B cell (primary cell): ENCODE measurements around the gene KRTAP2-3. TPM values are rescaled to one million over a fixed set of nuclear protein-coding genes. Genes with fewer than 3 reads are reported as not detected.
"Not testable (repeated sequence)": the region's sequence is repeated elsewhere in the genome, so short reads cannot be mapped to it uniquely, and the experiment has no call there.

ENCODE experiments used
- ATAC-seq: fragments of 200-7000 bp; cut with Tn5 transposase; one replicate; pipeline ENCODE4 v1.10.0; 2021; ENCODE audit warnings: low read depth, mild to moderate bottlenecking, moderate number of reproducible peaks, moderate library complexity
- CTCF ChIA-PET: fragments of 350-600 bp; sonication (Branson Sonifier 250); formaldehyde crosslinking; loops from one replicate; lab custom pipeline; 2021; ENCODE audit warnings: antibody characterized with exemption, inconsistent platforms; lab: Charles Lee
- POLR2A ChIA-PET: fragments of 350-600 bp; sonication (Branson Sonifier 250); formaldehyde crosslinking; loops from one replicate; lab custom pipeline; 2021; ENCODE audit warnings: antibody characterized with exemption; lab: Charles Lee
- DNase-seq: peaks from one replicate; pipeline ENCODE4 v3.0.0; 2013
- H2AFZ ChIP-seq: 2 replicates; pipeline ENCODE4 v1.6.1; 2012; ENCODE audit warnings: mild to moderate bottlenecking, low read depth, low read length; ENCODE audit not compliant: insufficient read depth, poor library complexity, severe bottlenecking
- H3K27ac ChIP-seq, 2 donors: 1 replicate in 1 of 2; 2 replicates in 1 of 2; pipeline ENCODE4 v1.5.1; 2012 to 2013; ENCODE audit warnings: low read length in 2 of 2, mild to moderate bottlenecking in 2 of 2, moderate library complexity in 1 of 2
- H3K27me3 ChIP-seq, 4 experiments: fragments of 200-600 bp in 1 of 4; sonication (generic) in 1 of 4; replicated peaks in 1 of 4; 1 replicate in 2 of 4; 2 replicates in 2 of 4; pipeline versions ENCODE4 v1.6.1 to v1.7.0; 2013 to 2016; ENCODE audit warnings: low read length in 3 of 4, mild to moderate bottlenecking in 2 of 4, mixed read lengths in 1 of 4, moderate library complexity in 1 of 4; ENCODE audit not compliant: insufficient read depth in 4 of 4, control insufficient read depth in 3 of 4; ENCODE audit errors: control extremely low read depth in 1 of 4
- H3K36me3 ChIP-seq, 2 experiments: replicated peaks in 1 of 2; 1 replicate in 1 of 2; 2 replicates in 1 of 2; pipeline versions ENCODE4 v1.6.1 to v1.7.1; 2013; ENCODE audit warnings: low read length in 1 of 2; ENCODE audit not compliant: insufficient read depth in 2 of 2, control insufficient read depth in 1 of 2; ENCODE audit errors: control extremely low read depth in 1 of 2, extremely low read depth in 1 of 2
- H3K4me1 ChIP-seq, 2 donors: fragments of 200-600 bp in 1 of 2; sonication (generic) in 1 of 2; 1 replicate in 1 of 2; 2 replicates in 1 of 2; pipeline versions ENCODE4 v1.5.1 to v1.6.1; 2013 to 2017; ENCODE audit warnings: low read length in 2 of 2; ENCODE audit not compliant: control insufficient read depth in 2 of 2, insufficient read depth in 2 of 2
- H3K4me2 ChIP-seq: replicated peaks from 2 replicates; pipeline ENCODE3; 2012; ENCODE audit warnings: mild to moderate bottlenecking, low read depth, low read length; ENCODE audit not compliant: poor library complexity, severe bottlenecking
- H3K4me3 ChIP-seq, 5 experiments: fragments of 200-600 bp in 1 of 5; sonication (generic) in 1 of 5; 1 replicate in 3 of 5; 2 replicates in 2 of 5; pipeline versions ENCODE4 v1.5.1 to v1.7.0; 2011 to 2016; ENCODE audit warnings: low read length in 4 of 5, mild to moderate bottlenecking in 4 of 5, low read depth in 2 of 5, control low read depth in 1 of 5, moderate library complexity in 1 of 5; ENCODE audit not compliant: insufficient read depth in 1 of 5; ENCODE audit errors: control extremely low read depth in 1 of 5, extremely low read depth in 1 of 5
- H3K79me2 ChIP-seq: fragments of 200-600 bp; sonication (generic); one replicate; pipeline ENCODE4 v1.6.0; 2016; ENCODE audit warnings: low read length; ENCODE audit not compliant: control insufficient read depth, insufficient read depth
- H3K9ac ChIP-seq: fragments of 200-600 bp; sonication (generic); 2 replicates; pipeline ENCODE4 v1.6.1; 2017; ENCODE audit warnings: mild to moderate bottlenecking, low read length, moderate library complexity
- H3K9me3 ChIP-seq, 3 donors: one replicate each; pipeline versions ENCODE4 v1.6.1 to v1.7.1; 2013; ENCODE audit warnings: low read length in 2 of 3; ENCODE audit not compliant: control insufficient read depth in 2 of 3, insufficient read depth in 1 of 3; ENCODE audit errors: control extremely low read depth in 1 of 3
- H4K20me1 ChIP-seq: 2 replicates; pipeline ENCODE4 v1.6.0; 2012; ENCODE audit warnings: mild to moderate bottlenecking, low read length; ENCODE audit not compliant: insufficient read depth, control insufficient read depth, poor library complexity, severe bottlenecking
- H3K27ac Mint-ChIP-seq: one replicate; pipeline ENCODE4 v1.8.0; 2021; ENCODE audit warnings: mixed read lengths
- H3K27me3 Mint-ChIP-seq: one replicate; pipeline ENCODE4 v1.8.0; 2021; ENCODE audit warnings: mixed read lengths
- H3K4me1 Mint-ChIP-seq: one replicate; pipeline ENCODE4 v1.8.0; 2021; ENCODE audit warnings: mixed read lengths
- H3K4me3 Mint-ChIP-seq: one replicate; pipeline ENCODE4 v1.8.0; 2021; ENCODE audit warnings: mixed read lengths
- H3K9me3 Mint-ChIP-seq: one replicate; pipeline ENCODE4 v1.8.0; 2022; ENCODE audit warnings: mixed read lengths; ENCODE audit not compliant: insufficient read depth
- CTCF ChIP-seq: fragments of 200-600 bp; IDR thresholded peaks from one replicate; pipeline ENCODE4 v1.8.0; 2022; ENCODE audit warnings: antibody characterized with exemption, mild to moderate bottlenecking
- EZH2 ChIP-seq: IDR thresholded peaks from 2 replicates; pipeline ENCODE4 v1.6.1; 2012; ENCODE audit warnings: borderline replicate concordance, low read depth, mild to moderate bottlenecking, moderate library complexity, low read length; ENCODE audit not compliant: insufficient read depth, poor library complexity, severe bottlenecking
- WGBS: methylation state at CpG from one replicate; pipeline ENCODE4 v1.1.5; 2013; ENCODE audit warnings: missing lambda C conversion rate; ENCODE audit not compliant: insufficient coverage; 5-methylcytosine and 5-hydroxymethylcytosine counted together
- intact Hi-C: fragments of 100-400 bp; cut with micrococcal nuclease; formaldehyde crosslinking; loops from one replicate; pipeline ENCODE4 v1.10.0; 2022
- polyA plus RNA-seq: library from polyadenylated mRNA; depleted of rRNA; stranded (reverse); fragments of >200 nt; gene quantifications from 2 replicates; pipeline ENCODE4 v1.2.3, GENCODE V29; 2012
- total RNA-seq, 2 donors: library from RNA; stranded (reverse); fragments of 120-200 nt in 1 of 2; gene quantifications; 1 replicate in 1 of 2; 2 replicates in 1 of 2; pipeline versions ENCODE4 v1.2.3 to v1.2.4, GENCODE V29; 2013 to 2022

The KRTAP2-3 gene
- total and polyA plus RNA-seq, 2 donors (not counting 1 experiment from before 2014, with no cell fraction given) = not detected

GRCh38 chr17:41107941-41108450 is 48.1 kb upstream of the KRTAP2-3 start:
- H4K20me1 ChIP-seq = no peaks in the 10 kb centered on the region
- DNase-seq (peak; percentile 28), ATAC-seq (no peak)
- peak overlapping the region; percentile 50 to 63 for H3K27ac ChIP-seq
- H3K4me3 Mint-ChIP-seq = peak overlapping the region; percentile 39
- peaks cover 0 to 2% of the 10 kb centered on the region in 2 experiments for H3K36me3 ChIP-seq
- H3K27ac Mint-ChIP-seq = peak overlapping the region; percentile 47
- no peak for TF ChIP-seq CTCF
- no peak for TF ChIP-seq EZH2
- H3K4me2 ChIP-seq = peak overlapping the region; percentile 38
- peaks cover 0 to 4% (median 0%) of the 10 kb centered on the region in 3 donors for H3K9me3 ChIP-seq
- intact Hi-C loops = no loop called here
- POLR2A ChIA-PET = no interaction called here
- no CpG with 5 or more reads among the region's 1 CpG for WGBS
- H3K27me3 ChIP-seq = no peaks in the 10 kb centered on the region
- peaks cover 14 to 19% of the 10 kb centered on the region in 2 donors for H3K4me1 ChIP-seq
- peaks cover 18% of the 10 kb centered on the region for H3K4me1 Mint-ChIP-seq
- peaks cover 7% of the 10 kb centered on the region for H3K79me2 ChIP-seq
- peak overlapping the region in 4 of 5 experiments; percentile 32 to 57 (median 52) for H3K4me3 ChIP-seq
- H3K9me3 Mint-ChIP-seq = no peaks in the 10 kb centered on the region
- CTCF ChIA-PET = interaction anchor here (1.0 kb wide), 1 partner anchor 8 kb away, joined by 3 read pairs; no protein-coding TSS in a partner anchor
- H2AFZ ChIP-seq = no peak overlapping the region
- H3K9ac ChIP-seq = peak overlapping the region; percentile 59
- H3K27me3 Mint-ChIP-seq = peaks cover 22% of the 10 kb centered on the region

- Mint-ChIP-seq H3K27me3 (peaks cover 25% of the 10 kb centered on the region), H3K4me1 (peaks cover 19% of the 10 kb centered on the region)
- H3K9me3 ChIP-seq, H4K20me1 ChIP-seq, H3K4me3 Mint-ChIP-seq, H3K79me2 ChIP-seq, ATAC-seq, CTCF ChIA-PET, H3K27me3 ChIP-seq, DNase-seq, H3K9ac ChIP-seq, H2AFZ ChIP-seq, H3K27ac Mint-ChIP-seq, H3K4me3 ChIP-seq, intact Hi-C loops, H3K4me2 ChIP-seq, H3K9me3 Mint-ChIP-seq, H3K27ac ChIP-seq, H3K36me3 ChIP-seq, POLR2A ChIA-PET: not testable (repeated sequence)
- H3K4me1 ChIP-seq = peaks cover 16 to 23% of the 10 kb centered on the region in 2 donors
- 89% methylated on average over 10 of the region's 10 CpGs for WGBS
These were observed 45.4 kb upstream of the KRTAP2-3 start, which contains the start of gene KRTAP4-9 for GRCh38 chr17:41105347-41105746. Gene KRTAP4-9, plus strand, starts transcription at chr17:41105389. Its CDS starts 0 bp downstream, at chr17:41105389.

- intact Hi-C loops, ATAC-seq: not testable (repeated sequence)
These were observed 44.6 kb upstream of the KRTAP2-3 start for GRCh38 chr17:41104386-41105038.

More at GRCh38 chr17:41104386-41105038, 44.6 kb upstream of the KRTAP2-3 start:
- H3K4me2 ChIP-seq, CTCF ChIA-PET, H3K9ac ChIP-seq, H3K27ac Mint-ChIP-seq, H3K79me2 ChIP-seq, H3K4me3 Mint-ChIP-seq, POLR2A ChIA-PET, H4K20me1 ChIP-seq, H3K4me3 ChIP-seq, H2AFZ ChIP-seq, H3K27me3 ChIP-seq, H3K9me3 Mint-ChIP-seq, H3K9me3 ChIP-seq, H3K36me3 ChIP-seq, DNase-seq, H3K27ac ChIP-seq: not testable (repeated sequence)
- no CpG with 5 or more reads among the region's 2 CpGs for WGBS
- peaks cover 18 to 26% of the 10 kb centered on the region in 2 donors for H3K4me1 ChIP-seq
- Mint-ChIP-seq H3K4me1 (peaks cover 20% of the 10 kb centered on the region), H3K27me3 (peaks cover 33% of the 10 kb centered on the region)
